SK-N-DZ (cell line): Measurements from ENCODE around the gene GUCA1C. TPM values are rescaled to one million over a fixed set of nuclear protein-coding genes. Genes with fewer than 3 reads are reported as not detected.

ENCODE experiments used
- DNase-seq: peaks from one replicate; pipeline ENCODE4 v3.0.0-alpha.2; 2015; ENCODE audit warnings: low spot score
- polyA plus RNA-seq, 2 experiments: library from polyadenylated mRNA; depleted of rRNA; stranded (reverse); fragments of >200 nt; gene quantifications; 2 replicates each; pipeline ENCODE4 v1.2.3, GENCODE V29; 2014

Gene GUCA1C
- polyA plus RNA-seq (2014; cell fraction: cytosol; rRNA removed) = not detected in 2 replicates
- polyA plus RNA-seq (2014; cell fraction: nucleus; rRNA removed) = not detected in 2 replicates

GRCh38 chr3:108953700-108954099 lies at the start of gene GUCA1C:
TSS of gene GUCA1C (minus strand) at chr3:108953879. CDS start at chr3:108953762, 117 bp downstream.
- no peak for DNase-seq

GRCh38 chr3:108998436-108998835 lies 44.8 kb upstream of the GUCA1C start:
- DNase-seq = no peak

GRCh38 chr3:108985844-108986243 lies 32.2 kb upstream of the GUCA1C start:
- DNase-seq = no peak

GRCh38 chr3:108983051-108983450 lies 29.4 kb upstream of the GUCA1C start:
- DNase-seq = no peak

DNA sequence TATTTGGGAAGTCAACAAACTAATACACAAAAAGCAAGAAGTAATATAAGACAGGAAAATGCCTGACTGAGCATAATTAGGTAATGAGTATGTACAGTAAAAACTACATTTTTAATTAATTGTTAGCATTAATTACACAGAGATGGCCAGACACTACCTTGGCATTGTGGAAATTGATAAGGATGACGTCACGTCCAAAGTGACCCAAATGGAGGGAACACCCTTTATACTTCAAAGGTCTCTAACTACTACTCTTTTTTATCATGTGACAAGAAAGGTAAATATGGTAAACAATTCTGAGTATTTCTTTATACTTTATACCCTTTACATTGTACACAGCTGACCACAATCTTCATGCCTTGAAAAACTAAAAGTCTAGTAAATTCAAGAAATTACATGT lies 22.4 kb upstream of the GUCA1C start:
- DNase-seq = no peak

DNA sequence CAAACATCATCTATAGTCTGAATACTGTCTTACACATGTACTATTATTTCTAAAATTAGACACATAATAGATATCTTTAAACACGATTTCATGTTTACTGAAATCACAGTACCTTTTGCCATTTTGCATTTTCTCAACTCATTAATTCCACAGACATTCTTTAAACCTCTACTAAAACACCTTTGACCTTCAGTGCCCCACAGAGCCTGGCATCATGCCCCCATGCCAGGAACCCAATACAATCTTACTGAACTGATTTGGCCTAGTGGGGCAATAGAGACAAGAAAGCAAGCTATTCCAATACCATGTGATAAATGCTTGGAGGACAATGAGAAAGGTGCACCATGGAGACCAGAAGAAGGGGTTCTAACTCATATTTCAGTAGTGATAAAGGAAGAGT lies 19.3 kb upstream of the GUCA1C start:
- no peak for DNase-seq

DNA sequence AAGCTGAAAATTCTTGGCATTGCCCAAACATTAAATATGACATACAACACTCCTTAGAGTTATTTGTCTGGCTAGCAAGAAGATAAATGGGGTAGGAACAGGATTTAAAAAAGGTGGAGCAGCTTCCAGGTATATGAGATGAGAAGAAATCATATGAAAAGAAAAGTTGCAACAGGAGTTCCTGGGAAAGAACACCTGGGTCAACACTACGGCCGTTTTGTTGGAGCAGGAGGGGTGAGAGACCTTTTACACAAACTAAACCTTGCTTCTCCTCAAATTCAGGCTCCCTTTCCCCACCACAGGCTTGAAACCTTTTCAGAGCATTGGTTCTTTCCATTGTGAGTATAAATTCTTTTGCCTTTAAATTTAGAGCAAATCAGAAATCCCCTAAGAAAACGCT lies 18.8 kb upstream of the GUCA1C start:
- DNase-seq = no peak

- DNase-seq = no peak
Measured at GRCh38 chr3:108970561-108970960, 16.9 kb upstream of the GUCA1C start.

DNA sequence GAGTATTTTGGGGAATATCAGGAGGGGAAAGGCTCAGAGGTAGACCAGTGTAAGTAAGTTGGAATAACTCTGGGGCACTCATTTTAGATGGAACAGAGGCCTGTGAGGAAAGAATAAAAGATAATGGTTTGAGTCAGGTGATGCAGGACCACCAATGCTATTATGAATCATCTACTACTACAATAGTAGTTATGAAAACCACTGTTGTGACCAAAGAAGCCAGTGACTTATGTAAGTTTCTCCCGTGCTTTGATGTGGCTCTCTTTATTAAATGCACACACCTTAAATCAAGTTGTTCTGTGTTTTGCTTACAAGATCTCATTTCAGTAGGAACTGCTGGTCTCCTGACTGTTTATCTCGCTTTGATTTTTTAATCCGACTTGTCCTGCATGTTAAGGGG lies 13.1 kb upstream of the GUCA1C start:
- DNase-seq = no peak

- no peak for DNase-seq
Measured at GRCh38 chr3:108959017-108959416, 5.3 kb upstream of the GUCA1C start.

GRCh38 chr3:108953210-108953609 lies 469 bp downstream of the GUCA1C start:
- no peak for DNase-seq

- DNase-seq = peak; percentile 12
Measured at GRCh38 chr3:108951820-108952501, 1.7 kb downstream of the GUCA1C start.

DNA sequence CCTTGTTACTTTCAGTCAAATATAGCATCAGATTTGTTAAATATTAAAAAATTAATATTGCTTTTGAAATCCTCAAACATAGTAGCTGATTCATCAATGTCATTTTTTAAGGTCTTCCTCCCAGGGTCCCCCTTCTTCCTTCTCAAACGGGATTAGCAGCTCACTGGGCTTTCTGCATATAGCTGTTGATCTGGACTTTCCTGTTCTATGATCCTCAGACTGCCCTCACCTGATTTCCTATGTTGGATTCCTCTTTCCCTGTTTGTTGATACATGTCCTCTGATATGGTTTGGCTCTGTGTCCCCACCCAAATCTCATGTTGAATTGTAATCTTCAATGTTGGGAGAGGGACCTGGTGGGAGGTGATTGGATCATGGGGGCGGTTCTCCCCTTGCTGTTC lies 5.8 kb downstream of the GUCA1C start:
- no peak for DNase-seq

- no peak for DNase-seq
Measured at GRCh38 chr3:108946292-108947285, 7.1 kb downstream of the GUCA1C start.

DNA sequence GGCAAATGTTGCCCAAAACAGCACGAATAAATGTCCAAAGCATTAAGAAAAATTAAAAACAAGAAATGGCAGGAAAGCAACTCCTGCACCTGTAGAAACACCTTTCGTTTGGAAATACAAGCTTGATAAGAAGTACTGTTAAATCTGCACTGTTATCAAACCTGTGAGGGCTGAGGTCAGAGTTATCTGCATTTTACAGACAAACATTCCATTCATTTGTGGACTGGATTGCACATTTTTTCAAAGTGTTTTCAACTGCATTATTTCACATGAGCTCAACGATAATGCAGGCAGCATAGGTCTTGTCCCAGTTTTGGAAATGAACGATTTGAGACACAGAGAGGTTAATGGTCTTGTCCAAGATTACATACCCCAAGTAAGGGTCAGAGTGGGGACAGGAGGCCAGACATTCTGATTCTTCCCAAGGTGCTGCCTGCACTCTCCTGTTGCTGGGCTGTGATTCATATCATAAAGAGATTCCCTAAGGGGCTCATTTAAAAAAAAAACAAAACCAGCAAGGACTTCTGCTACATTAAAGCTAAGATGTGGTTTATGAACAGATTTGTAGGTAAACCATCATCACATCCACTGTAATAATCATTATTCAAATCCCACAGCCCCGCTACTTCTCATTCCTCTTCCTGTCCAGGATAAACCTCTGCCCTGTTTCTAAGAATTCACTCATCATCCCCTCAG lies 13.0 kb downstream of the GUCA1C start:
- no peak for DNase-seq

DNA sequence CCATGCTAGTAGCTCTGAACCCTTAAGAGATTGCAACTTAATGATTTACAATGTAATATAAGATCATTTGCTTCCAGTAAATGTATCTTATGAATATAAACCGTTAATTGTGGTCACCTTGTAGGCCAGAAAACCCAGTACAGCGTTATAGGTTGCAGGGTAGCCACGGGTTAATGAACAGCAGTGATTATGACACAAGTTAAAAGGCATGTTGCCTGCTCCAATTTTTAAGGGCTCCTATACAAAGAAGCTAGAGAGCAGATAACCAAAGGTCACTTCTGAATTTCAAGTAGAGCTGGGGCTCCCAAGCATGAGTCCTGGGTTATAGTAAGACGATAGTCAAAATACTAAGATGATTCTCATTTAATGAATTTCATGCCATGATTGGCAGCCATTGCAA lies 13.5 kb downstream of the GUCA1C start:
- no peak for DNase-seq

GRCh38 chr3:108936924-108937689 lies 16.6 kb downstream of the GUCA1C start:
- no peak for DNase-seq

GRCh38 chr3:108931035-108931434 lies 22.6 kb downstream of the GUCA1C start:
- peak; percentile 9 for DNase-seq

GRCh38 chr3:108918866-108919265 lies 34.8 kb downstream of the GUCA1C start:
- DNase-seq = no peak

GRCh38 chr3:108914774-108915641 lies 38.7 kb downstream of the GUCA1C start:
- DNase-seq = peak; percentile 71
